ENCODE results near the gene ALMS1.

DNA sequence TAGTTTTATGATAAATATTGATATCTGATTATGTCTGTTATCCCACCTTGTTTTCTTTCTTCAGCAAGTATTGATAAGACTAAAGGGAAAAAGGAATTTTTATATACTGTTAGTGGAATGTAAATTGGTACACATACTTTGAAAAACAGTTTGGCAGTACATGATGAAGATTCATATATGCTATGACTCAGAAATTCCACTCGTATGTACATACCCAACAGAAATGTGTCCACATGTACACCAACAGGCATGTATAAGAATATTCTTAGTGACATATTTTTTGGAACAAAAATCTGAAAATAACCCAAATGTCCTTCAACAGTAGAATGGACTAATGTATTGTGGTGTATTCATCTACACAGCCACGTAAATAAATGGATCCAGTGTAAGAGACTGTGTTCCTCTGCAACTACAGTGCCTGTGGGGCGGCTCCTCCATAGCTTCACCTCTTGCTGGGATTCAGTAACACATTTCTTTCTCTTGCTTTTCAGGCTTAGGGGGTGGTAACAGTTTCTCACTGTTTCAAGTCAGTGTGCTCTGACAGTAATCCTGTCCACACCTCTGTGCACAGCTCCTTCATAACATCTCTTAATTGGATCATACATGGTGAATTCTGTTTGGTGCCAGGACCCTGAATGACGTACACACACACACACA, 35.5 kb upstream of the ALMS1 start:
- TF ChIP-seq, protein P1, sequence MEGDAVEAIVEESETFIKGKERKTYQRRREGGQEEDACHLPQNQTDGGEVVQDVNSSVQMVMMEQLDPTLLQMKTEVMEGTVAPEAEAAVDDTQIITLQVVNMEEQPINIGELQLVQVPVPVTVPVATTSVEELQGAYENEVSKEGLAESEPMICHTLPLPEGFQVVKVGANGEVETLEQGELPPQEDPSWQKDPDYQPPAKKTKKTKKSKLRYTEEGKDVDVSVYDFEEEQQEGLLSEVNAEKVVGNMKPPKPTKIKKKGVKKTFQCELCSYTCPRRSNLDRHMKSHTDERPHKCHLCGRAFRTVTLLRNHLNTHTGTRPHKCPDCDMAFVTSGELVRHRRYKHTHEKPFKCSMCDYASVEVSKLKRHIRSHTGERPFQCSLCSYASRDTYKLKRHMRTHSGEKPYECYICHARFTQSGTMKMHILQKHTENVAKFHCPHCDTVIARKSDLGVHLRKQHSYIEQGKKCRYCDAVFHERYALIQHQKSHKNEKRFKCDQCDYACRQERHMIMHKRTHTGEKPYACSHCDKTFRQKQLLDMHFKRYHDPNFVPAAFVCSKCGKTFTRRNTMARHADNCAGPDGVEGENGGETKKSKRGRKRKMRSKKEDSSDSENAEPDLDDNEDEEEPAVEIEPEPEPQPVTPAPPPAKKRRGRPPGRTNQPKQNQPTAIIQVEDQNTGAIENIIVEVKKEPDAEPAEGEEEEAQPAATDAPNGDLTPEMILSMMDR (IDR thresholded peaks at IDR 0.05; ENCODE audit: insufficient read depth, low read length, poor library complexity, severe bottlenecking) = no peak
- no peak for TF ChIP-seq EZH2phosphoT487 (conservative IDR thresholded peaks at IDR 0.05; ENCODE audit: low read length)
